Mesothelial cell of epicardium (in vitro differentiated cells): ENCODE results near the gene FNDC11. TPM values are rescaled to one million over a fixed set of nuclear protein-coding genes. Genes with fewer than 3 reads are reported as not detected.

Experiments used
- DNase-seq, 2 experiments: peaks; one replicate each; pipeline ENCODE4 v3.0.0; 2021; ENCODE audit warnings: low spot score in 2 of 2; ENCODE audit not compliant: unreplicated experiment in 2 of 2
- H3K27ac Mint-ChIP-seq: 2 replicates; pipeline ENCODE4 v1.8.0; 2021; ENCODE audit warnings: mixed read lengths
- H3K27me3 Mint-ChIP-seq: 2 replicates; pipeline ENCODE4 v1.8.0; 2021; ENCODE audit warnings: low read depth, mixed read lengths
- H3K36me3 Mint-ChIP-seq: 2 replicates; pipeline ENCODE4 v1.8.0; 2021; ENCODE audit warnings: mixed read lengths
- H3K4me1 Mint-ChIP-seq: 2 replicates; pipeline ENCODE4 v1.8.0; 2021; ENCODE audit warnings: mixed read lengths
- H3K4me3 Mint-ChIP-seq: 2 replicates; pipeline ENCODE4 v1.8.0; 2021; ENCODE audit warnings: mild to moderate bottlenecking, moderate library complexity, mixed read lengths
- H3K9me3 Mint-ChIP-seq: 2 replicates; pipeline ENCODE4 v1.8.0; 2021; ENCODE audit warnings: mixed read lengths
- CTCF ChIP-seq: fragments of 200-600 bp; sonication (generic); IDR thresholded peaks from one replicate; pipeline ENCODE4 v1.5.0; 2021; ENCODE audit warnings: antibody characterized with exemption; ENCODE audit not compliant: unreplicated experiment
- total RNA-seq: library from RNA; stranded (reverse); gene quantifications from 3 replicates; pipeline ENCODE4 v1.2.1, GENCODE V29; 2021

Gene FNDC11
- total RNA-seq, 1 donor from 2014 or later: 1.1 TPM

- peak in 1 of 2 experiments; percentile 13 for DNase-seq
- H3K4me1 Mint-ChIP-seq: peaks cover 21% of the 10 kb centered on the region
- peaks cover 18% of the 10 kb centered on the region for H3K36me3 Mint-ChIP-seq
- H3K9me3 Mint-ChIP-seq: peaks cover 3% of the 10 kb centered on the region
- no peak for TF ChIP-seq CTCF
- H3K27ac Mint-ChIP-seq: peak overlapping the region; percentile 80
- H3K4me3 Mint-ChIP-seq: peak overlapping the region; percentile 84
- peaks cover 3% of the 10 kb centered on the region for H3K27me3 Mint-ChIP-seq
Measured at GRCh38 chr20:63522091-63522868, 31.7 kb upstream of the FNDC11 start.

GRCh38 chr20:63522981-63523611 is 30.9 kb upstream of the FNDC11 start:
- Mint-ChIP-seq H3K36me3 (peaks cover 18% of the 10 kb centered on the region), H3K27me3 (peaks cover 1% of the 10 kb centered on the region), H3K4me3 (peak overlapping the region; percentile 84), H3K9me3 (peaks cover 3% of the 10 kb centered on the region), H3K27ac (no peak overlapping the region), H3K4me1 (peaks cover 19% of the 10 kb centered on the region)
- peak in 1 of 2 experiments; percentile 20 for DNase-seq
- TF ChIP-seq CTCF: no peak

- Mint-ChIP-seq H3K4me3 (no peak overlapping the region), H3K27me3 (peaks cover 1% of the 10 kb centered on the region), H3K27ac (peak overlapping the region; percentile 18), H3K9me3 (peaks cover 3% of the 10 kb centered on the region), H3K36me3 (peaks cover 16% of the 10 kb centered on the region), H3K4me1 (peaks cover 12% of the 10 kb centered on the region)
- no peak for DNase-seq
- no peak for TF ChIP-seq CTCF
Measured at GRCh38 chr20:63525185-63525584, 28.8 kb upstream of the FNDC11 start.

GRCh38 chr20:63525971-63526370 is 28.0 kb upstream of the FNDC11 start:
- TF ChIP-seq CTCF: no peak
- no peak overlapping the region for H3K4me3 Mint-ChIP-seq
- no peak for DNase-seq
- peaks cover 16% of the 10 kb centered on the region for H3K36me3 Mint-ChIP-seq
- H3K27ac Mint-ChIP-seq: no peak overlapping the region
- H3K9me3 Mint-ChIP-seq: peaks cover 3% of the 10 kb centered on the region
- peaks cover 1% of the 10 kb centered on the region for H3K27me3 Mint-ChIP-seq
- peaks cover 12% of the 10 kb centered on the region for H3K4me1 Mint-ChIP-seq

GRCh38 chr20:63527184-63527583 is 26.8 kb upstream of the FNDC11 start:
- no peak overlapping the region for H3K4me3 Mint-ChIP-seq

More at GRCh38 chr20:63527184-63527583, 26.8 kb upstream of the FNDC11 start:
- DNase-seq: no peak
- H3K27ac Mint-ChIP-seq: no peak overlapping the region
- peaks cover 1% of the 10 kb centered on the region for H3K27me3 Mint-ChIP-seq
- H3K36me3 Mint-ChIP-seq: peaks cover 16% of the 10 kb centered on the region
- TF ChIP-seq CTCF: no peak
- H3K4me1 Mint-ChIP-seq: peaks cover 9% of the 10 kb centered on the region
- H3K9me3 Mint-ChIP-seq: peaks cover 3% of the 10 kb centered on the region
